Right lobe of liver (tissue), 4 donors: ENCODE data around the gene BTBD2.

Experiments used
- CTCF ChIP-seq, 4 donors: fragments of 200-600 bp in 3 of 4; fragments of 450-650 bp in 1 of 4; IDR thresholded peaks; one replicate each; pipeline versions ENCODE4 v1.5.1 to v1.8.0; 2016 to 2022; ENCODE audit warnings: antibody characterized with exemption in 4 of 4, mild to moderate bottlenecking in 2 of 4
- POLR2A ChIP-seq: fragments of 450-650 bp; IDR thresholded peaks from one replicate; pipeline ENCODE4 v1.6.1; 2017; ENCODE audit warnings: antibody characterized with exemption, mild to moderate bottlenecking
- donor health status: DM: no; HTN: no; CAD: no.
- donor health status: DM: no; HTN: no; CAD: no.
- donor health status: DM: no; HTN: yes; CAD: no.

- TF ChIP-seq CTCF (IDR thresholded peaks at IDR 0.05) (no peak), POLR2A (no peak)
These were observed 72.5 kb downstream of the BTBD2 start for GRCh38 chr19:1942934-1943555.
